Osteoblast (primary cell): ENCODE results near the gene CTDSPL2. TPM values are rescaled to one million over a fixed set of nuclear protein-coding genes. Genes with fewer than 3 reads are reported as not detected.
"Not testable (repeated sequence)": the region's sequence is repeated elsewhere in the genome, so short reads cannot be mapped to it uniquely, and the experiment has no call there.

Source experiments
- DNase-seq: peaks from one replicate; pipeline ENCODE4 v3.0.0; 2011; ENCODE audit warnings: low spot score, mixed read lengths; ENCODE audit not compliant: insufficient read length; ENCODE audit errors: missing footprints
- H2AFZ ChIP-seq: 2 replicates; pipeline ENCODE4 v1.6.0; 2011; ENCODE audit warnings: mild to moderate bottlenecking, low read length
- H3K27ac ChIP-seq: 2 replicates; pipeline ENCODE4 v1.5.1; 2011; ENCODE audit warnings: mild to moderate bottlenecking, low read depth, low read length, moderate library complexity
- H3K27me3 ChIP-seq: 2 replicates; pipeline ENCODE4 v1.6.0; 2012; ENCODE audit warnings: mild to moderate bottlenecking, control low read depth, inconsistent platforms, low read length, moderate library complexity; ENCODE audit not compliant: insufficient read depth
- H3K36me3 ChIP-seq: 2 replicates; pipeline ENCODE4 v1.5.1; 2011; ENCODE audit warnings: mild to moderate bottlenecking, low read length, control low read depth, moderate library complexity; ENCODE audit not compliant: insufficient read depth
- H3K4me1 ChIP-seq: 2 replicates; pipeline ENCODE4 v1.5.1; 2011; ENCODE audit warnings: mild to moderate bottlenecking, low read length, control low read depth, moderate library complexity; ENCODE audit not compliant: insufficient read depth
- H3K4me2 ChIP-seq: 2 replicates; pipeline ENCODE4 v1.6.0; 2011; ENCODE audit warnings: mild to moderate bottlenecking, low read length; ENCODE audit not compliant: insufficient read depth
- H3K4me3 ChIP-seq: fragments of 200-600 bp; sonication (generic); 3 replicates; pipeline ENCODE4 v1.5.1; 2012; ENCODE audit warnings: mild to moderate bottlenecking, low read length, inconsistent platforms; ENCODE audit not compliant: insufficient read depth
- H3K79me2 ChIP-seq: 2 replicates; pipeline ENCODE4 v1.6.0; 2012; ENCODE audit warnings: mild to moderate bottlenecking, low read length, control low read depth, inconsistent platforms; ENCODE audit not compliant: insufficient read depth
- H3K9me3 ChIP-seq: 2 replicates; pipeline ENCODE4 v1.5.1; 2011; ENCODE audit warnings: low read depth, low read length, control low read depth
- H4K20me1 ChIP-seq: 2 replicates; pipeline ENCODE4 v1.6.0; 2012; ENCODE audit warnings: mild to moderate bottlenecking, low read length, control low read depth; ENCODE audit not compliant: insufficient read depth
- CTCF ChIP-seq: IDR thresholded peaks from 2 replicates; pipeline ENCODE4 v1.5.1; 2011; ENCODE audit warnings: mild to moderate bottlenecking, low read depth, low read length, moderate library complexity; ENCODE audit errors: extremely low read depth
- total RNA-seq: library from RNA; depleted of rRNA; stranded (reverse); fragments of >200 nt; gene quantifications from 2 replicates; pipeline ENCODE4 v1.2.3, GENCODE V29; 2012

The CTDSPL2 gene
- total RNA-seq, 1 donor: 75.3 TPM

- Histone ChIP-seq H3K79me2 (peaks cover 56% of the 10 kb centered on the region), H4K20me1 (peaks cover 8% of the 10 kb centered on the region), H3K9me3 (no peaks in the 10 kb centered on the region), H3K4me3 (no peak overlapping the region), H3K4me1 (peaks cover 1% of the 10 kb centered on the region), H2AFZ (no peak overlapping the region), H3K36me3 (peaks cover 80% of the 10 kb centered on the region), H3K4me2 (no peak overlapping the region), H3K27me3 (no peaks in the 10 kb centered on the region), H3K27ac (no peak overlapping the region)
- peak; percentile 18 for DNase-seq
- TF ChIP-seq CTCF: no peak
Measured at GRCh38 chr15:44554934-44555723, 127.7 kb downstream of the CTDSPL2 start.

GRCh38 chr15:44560926-44561325 lies 133.5 kb downstream of the CTDSPL2 start:
- Histone ChIP-seq H3K36me3 (peaks cover 91% of the 10 kb centered on the region), H3K79me2 (peaks cover 13% of the 10 kb centered on the region)
- H3K27me3 ChIP-seq, H2AFZ ChIP-seq, DNase-seq, H3K4me3 ChIP-seq, H3K4me1 ChIP-seq, H4K20me1 ChIP-seq, H3K4me2 ChIP-seq, H3K9me3 ChIP-seq, H3K27ac ChIP-seq: not testable (repeated sequence)

GRCh38 chr15:44565387-44566154 lies 138.1 kb downstream of the CTDSPL2 start:
- H3K27ac ChIP-seq: no peak overlapping the region
- DNase-seq: no peak
- peaks cover 79% of the 10 kb centered on the region for H3K36me3 ChIP-seq
- no peaks in the 10 kb centered on the region for H3K27me3 ChIP-seq
- no peak overlapping the region for H2AFZ ChIP-seq
- peaks cover under 1% of the 10 kb centered on the region for H4K20me1 ChIP-seq
- no peak overlapping the region for H3K4me2 ChIP-seq
- H3K9me3 ChIP-seq: no peaks in the 10 kb centered on the region
- H3K4me3 ChIP-seq: no peak overlapping the region
- no peak for TF ChIP-seq CTCF
- H3K79me2 ChIP-seq: no peaks in the 10 kb centered on the region
- H3K4me1 ChIP-seq: no peaks in the 10 kb centered on the region

GRCh38 chr15:44566155-44566540 lies 138.7 kb downstream of the CTDSPL2 start:
- no peak for DNase-seq
- Histone ChIP-seq H3K4me2 (no peak overlapping the region), H4K20me1 (no peaks in the 10 kb centered on the region), H3K27me3 (no peaks in the 10 kb centered on the region), H3K4me1 (no peaks in the 10 kb centered on the region), H3K4me3 (no peak overlapping the region), H2AFZ (no peak overlapping the region), H3K9me3 (no peaks in the 10 kb centered on the region), H3K79me2 (no peaks in the 10 kb centered on the region), H3K36me3 (peaks cover 73% of the 10 kb centered on the region), H3K27ac (no peak overlapping the region)
- no peak for TF ChIP-seq CTCF
